Esophagus squamous epithelium (tissue), 4 donors: ENCODE results near the gene SUCLG2.

ENCODE experiments used
- CTCF ChIP-seq, 6 experiments: fragments of 450-650 bp in 4 of 6; fragments of 200-600 bp in 2 of 6; sonication (generic) in 2 of 6; IDR thresholded peaks; one replicate each; pipeline ENCODE4 v1.5.1; 2016 to 2019; ENCODE audit warnings: antibody characterized with exemption in 6 of 6, mild to moderate bottlenecking in 4 of 6, moderate library complexity in 4 of 6
- POLR2A ChIP-seq, 4 donors: fragments of 450-650 bp; IDR thresholded peaks; one replicate each; pipeline ENCODE4 v1.6.1; 2017; ENCODE audit warnings: antibody characterized with exemption in 4 of 4, mild to moderate bottlenecking in 4 of 4, moderate library complexity in 3 of 4

DNA sequence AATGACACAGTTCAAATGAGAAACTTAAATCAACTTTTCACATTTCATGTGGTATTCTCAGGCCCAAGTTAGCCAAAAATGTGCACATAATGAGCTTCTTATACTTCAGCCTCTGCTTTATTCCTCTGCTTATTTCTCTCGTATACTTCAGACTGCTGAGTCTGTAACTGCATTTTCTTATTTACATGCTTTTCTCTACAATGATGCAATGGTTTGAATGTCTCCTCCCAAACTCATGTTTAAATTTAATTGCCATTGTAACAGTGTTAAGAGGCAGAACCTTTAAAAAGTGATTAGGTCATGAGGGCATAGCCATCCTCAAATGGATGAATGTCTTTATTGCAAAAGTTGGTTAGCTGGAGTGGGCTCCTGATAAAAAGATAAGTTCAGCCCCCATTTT, 184.2 kb downstream of the SUCLG2 start:
- no peak for TF ChIP-seq CTCF (IDR thresholded peaks at IDR 0.05)
- no peak for TF ChIP-seq POLR2A (IDR thresholded peaks at IDR 0.05)
